Immature natural killer cell (primary cell): ENCODE results near the gene FAF1. TPM values are rescaled to one million over a fixed set of nuclear protein-coding genes. Genes with fewer than 3 reads are reported as not detected.
A peak's percentile ranks its signal among the peaks of the same experiment; 100 is the strongest.

Experiments used
- DNase-seq, 3 donors: peaks; one replicate each; pipeline ENCODE4 v3.0.0; 2022; ENCODE audit warnings: mixed read lengths in 1 of 3
- H3K27ac Mint-ChIP-seq, 6 donors: one replicate each; pipeline ENCODE4 v1.8.0; 2020; ENCODE audit warnings: mixed read lengths in 6 of 6, mild to moderate bottlenecking in 5 of 6, inconsistent platforms in 4 of 6, moderate library complexity in 3 of 6
- H3K27me3 Mint-ChIP-seq, 3 donors: one replicate each; pipeline ENCODE4 v1.8.0; 2020 to 2021; ENCODE audit warnings: low read depth in 3 of 3, mild to moderate bottlenecking in 3 of 3, mixed read lengths in 3 of 3, moderate library complexity in 3 of 3, inconsistent platforms in 1 of 3
- H3K36me3 Mint-ChIP-seq, 3 donors: one replicate each; pipeline ENCODE4 v1.8.0; 2020; ENCODE audit warnings: mixed read lengths in 3 of 3, inconsistent platforms in 2 of 3, mild to moderate bottlenecking in 2 of 3
- H3K4me1 Mint-ChIP-seq, 2 donors: one replicate each; pipeline ENCODE4 v1.8.0; 2020; ENCODE audit warnings: inconsistent platforms in 2 of 2, mild to moderate bottlenecking in 2 of 2, mixed read lengths in 2 of 2, moderate library complexity in 1 of 2
- H3K4me3 Mint-ChIP-seq, 5 donors: one replicate each; pipeline ENCODE4 v1.8.0; 2020; ENCODE audit warnings: mild to moderate bottlenecking in 5 of 5, mixed read lengths in 5 of 5, inconsistent platforms in 3 of 5, moderate library complexity in 3 of 5
- H3K9me3 Mint-ChIP-seq, 6 donors: one replicate each; pipeline ENCODE4 v1.8.0; 2020; ENCODE audit warnings: mild to moderate bottlenecking in 6 of 6, mixed read lengths in 6 of 6, inconsistent platforms in 4 of 6, moderate library complexity in 3 of 6
- polyA plus RNA-seq, 3 donors: library from polyadenylated mRNA; unstranded; fragments of 300-500 nt; fragmentation: Illumina TruSeq; gene quantifications; one replicate each; pipeline ENCODE4 v1.2.3, GENCODE V29; 2021

FAF1 gene
- polyA plus RNA-seq, 3 donors from 2014 or later = 31.1 to 49.8 (median 44.0) TPM

- Mint-ChIP-seq H3K4me1 (peaks cover 40 to 66% of the 10 kb centered on the region in 2 donors), H3K27ac (peak overlapping the region in 1 of 6 donors; percentile 25), H3K4me3 (peak overlapping the region in 1 of 5 donors; percentile 12), H3K36me3 (peaks cover 0 to 5% (median 3%) of the 10 kb centered on the region in 3 donors), H3K27me3 (peaks cover 3 to 14% (median 7%) of the 10 kb centered on the region in 3 donors), H3K9me3 (no peaks in the 10 kb centered on the region)
- no peak for DNase-seq
Observed at GRCh38 chr1:50974618-50974935, 14.5 kb upstream of the FAF1 start.

- H3K27me3 Mint-ChIP-seq = peaks cover 3 to 13% (median 7%) of the 10 kb centered on the region in 3 donors
- peak overlapping the region in 1 of 6 donors; percentile 25 for H3K27ac Mint-ChIP-seq
- peak overlapping the region in 1 of 5 donors; percentile 12 for H3K4me3 Mint-ChIP-seq
- no peaks in the 10 kb centered on the region for H3K9me3 Mint-ChIP-seq
- H3K4me1 Mint-ChIP-seq = peaks cover 37 to 60% of the 10 kb centered on the region in 2 donors
- DNase-seq = no peak
- H3K36me3 Mint-ChIP-seq = peaks cover 0 to 5% (median 3%) of the 10 kb centered on the region in 3 donors
Observed at GRCh38 chr1:50973875-50974617, 14.0 kb upstream of the FAF1 start.

- Mint-ChIP-seq H3K9me3 (no peaks in the 10 kb centered on the region), H3K4me1 (peaks cover 29 to 52% of the 10 kb centered on the region in 2 donors), H3K27me3 (peaks cover 0 to 13% (median 4%) of the 10 kb centered on the region in 3 donors), H3K36me3 (peaks cover 0 to 5% (median 3%) of the 10 kb centered on the region in 3 donors), H3K4me3 (no peak overlapping the region), H3K27ac (no peak overlapping the region)
- no peak for DNase-seq
Observed at GRCh38 chr1:50973255-50973654, 13.2 kb upstream of the FAF1 start.

GRCh38 chr1:50972766-50973165, 12.7 kb upstream of the FAF1 start:
- no peak overlapping the region for H3K4me3 Mint-ChIP-seq
- H3K4me1 Mint-ChIP-seq = peaks cover 29 to 54% of the 10 kb centered on the region in 2 donors
- no peaks in the 10 kb centered on the region for H3K9me3 Mint-ChIP-seq
- H3K27me3 Mint-ChIP-seq = peaks cover 0 to 14% (median 4%) of the 10 kb centered on the region in 3 donors
- no peak overlapping the region for H3K27ac Mint-ChIP-seq
- peaks cover 0 to 5% (median 3%) of the 10 kb centered on the region in 3 donors for H3K36me3 Mint-ChIP-seq
- no peak for DNase-seq

GRCh38 chr1:50971748-50972305, 11.8 kb upstream of the FAF1 start:
- peaks cover 0 to 8% (median 4%) of the 10 kb centered on the region in 3 donors for H3K27me3 Mint-ChIP-seq

GRCh38 chr1:50970931-50971582, 11.0 kb upstream of the FAF1 start:
- peak overlapping the region; percentile 95 to 100 (median 99) for H3K4me3 Mint-ChIP-seq
- peaks cover 0 to 8% (median 4%) of the 10 kb centered on the region in 3 donors for H3K27me3 Mint-ChIP-seq
- H3K36me3 Mint-ChIP-seq = peaks cover 0 to 5% (median 3%) of the 10 kb centered on the region in 3 donors
- H3K4me1 Mint-ChIP-seq = peaks cover 26 to 51% of the 10 kb centered on the region in 2 donors
- peak overlapping the region; percentile 90 to 97 (median 94) for H3K27ac Mint-ChIP-seq
- H3K9me3 Mint-ChIP-seq = no peaks in the 10 kb centered on the region
- DNase-seq = no peak

More at GRCh38 chr1:50971748-50972305, 11.8 kb upstream of the FAF1 start:
- H3K4me1 Mint-ChIP-seq = peaks cover 34 to 58% of the 10 kb centered on the region in 2 donors
- peaks cover 0 to 5% (median 3%) of the 10 kb centered on the region in 3 donors for H3K36me3 Mint-ChIP-seq
- peak overlapping the region in 1 of 6 donors; percentile 76 for H3K27ac Mint-ChIP-seq
- no peaks in the 10 kb centered on the region for H3K9me3 Mint-ChIP-seq
- peak overlapping the region in 4 of 5 donors; percentile 97 to 100 (median 100) for H3K4me3 Mint-ChIP-seq
- DNase-seq = no peak

GRCh38 chr1:50970509-50970887, 10.4 kb upstream of the FAF1 start:
- Mint-ChIP-seq H3K4me3 (peak overlapping the region; percentile 95 to 100 (median 99)), H3K9me3 (no peaks in the 10 kb centered on the region), H3K27ac (peak overlapping the region; percentile 90 to 97 (median 94)), H3K4me1 (peaks cover 25 to 48% of the 10 kb centered on the region in 2 donors), H3K27me3 (peaks cover 0 to 8% (median 4%) of the 10 kb centered on the region in 3 donors), H3K36me3 (peaks cover 0 to 5% (median 3%) of the 10 kb centered on the region in 3 donors)
- no peak for DNase-seq

- H3K4me3 Mint-ChIP-seq = peak within 1 kb of the TSS; percentile 95 to 100 (median 99)
- peaks cover 25 to 48% of the 10 kb centered on the region in 2 donors for H3K4me1 Mint-ChIP-seq
- peak; percentile 59 to 66 (median 60) for DNase-seq
- H3K27ac Mint-ChIP-seq = peak within 1 kb of the TSS; percentile 94 to 97 (median 96)
- no peaks in the 10 kb centered on the region for H3K9me3 Mint-ChIP-seq
- peaks cover 0 to 8% (median 4%) of the 10 kb centered on the region in 3 donors for H3K27me3 Mint-ChIP-seq
- H3K36me3 Mint-ChIP-seq = peaks cover 0 to 5% (median 3%) of the 10 kb centered on the region in 3 donors
Observed at GRCh38 chr1:50969611-50970508, 9.8 kb upstream of the FAF1 start, which contains the start of gene CDKN2C. Gene CDKN2C, plus strand, starts transcription at chr1:50970245. Its CDS starts 124 bp downstream, at chr1:50970369.

GRCh38 chr1:50968821-50969610, 8.9 kb upstream of the FAF1 start:
- Mint-ChIP-seq H3K4me1 (peaks cover 25 to 48% of the 10 kb centered on the region in 2 donors), H3K4me3 (peak overlapping the region; percentile 95 to 100 (median 99)), H3K27ac (peak overlapping the region; percentile 94 to 97 (median 96)), H3K36me3 (no peaks in the 10 kb centered on the region), H3K27me3 (peaks cover 0 to 8% (median 4%) of the 10 kb centered on the region in 3 donors), H3K9me3 (no peaks in the 10 kb centered on the region)
- peak; percentile 45 to 59 (median 47) for DNase-seq

GRCh38 chr1:50968158-50968820, 8.2 kb upstream of the FAF1 start:
- Mint-ChIP-seq H3K9me3 (no peaks in the 10 kb centered on the region), H3K4me1 (peaks cover 25 to 42% of the 10 kb centered on the region in 2 donors), H3K27me3 (peaks cover 0 to 8% (median 4%) of the 10 kb centered on the region in 3 donors), H3K4me3 (peak overlapping the region; percentile 95 to 99 (median 99)), H3K36me3 (no peaks in the 10 kb centered on the region), H3K27ac (peak overlapping the region; percentile 94 to 97 (median 96))
- peak; percentile 83 to 86 (median 85) for DNase-seq

- Mint-ChIP-seq H3K4me1 (peaks cover 25 to 37% of the 10 kb centered on the region in 2 donors), H3K9me3 (no peaks in the 10 kb centered on the region), H3K36me3 (no peaks in the 10 kb centered on the region), H3K27me3 (peaks cover 0 to 8% (median 4%) of the 10 kb centered on the region in 3 donors), H3K27ac (peak overlapping the region; percentile 92 to 97 (median 95)), H3K4me3 (peak overlapping the region; percentile 95 to 99 (median 99))
- no peak for DNase-seq
Observed at GRCh38 chr1:50967416-50968157, 7.5 kb upstream of the FAF1 start.
